Stomach (tissue), 4 donors: ENCODE data around the gene GALK1.

Experiments
- CTCF ChIP-seq, 7 experiments: fragments of 450-650 bp in 4 of 7; fragments of 200-600 bp in 3 of 7; sonication (generic) in 3 of 7; IDR thresholded peaks; one replicate each; pipeline ENCODE4 v1.5.1; 2016 to 2019; ENCODE audit warnings: antibody characterized with exemption in 7 of 7, control low read depth in 2 of 7, mild to moderate bottlenecking in 1 of 7
- POLR2A ChIP-seq, 4 donors: fragments of 450-650 bp; IDR thresholded peaks; one replicate each; pipeline ENCODE4 v1.6.1; 2016; ENCODE audit warnings: antibody characterized with exemption in 4 of 4, control low read depth in 2 of 4, mild to moderate bottlenecking in 1 of 4, moderate library complexity in 1 of 4

- TF ChIP-seq CTCF (IDR thresholded peaks at IDR 0.05) (no peak), POLR2A (IDR thresholded peaks at IDR 0.05) (peak in 1 of 4 donors; percentile 6)
Observed at GRCh38 chr17:75723171-75723930, 41.6 kb downstream of the GALK1 start.
